H9 (cell line): ENCODE data around the gene TMEM106A. TPM values are rescaled to one million over a fixed set of nuclear protein-coding genes. Genes with fewer than 3 reads are reported as not detected.

Source experiments
- DNase-seq: peaks from one replicate; pipeline ENCODE4 v3.0.0-alpha.2; 2017
- H2AFZ ChIP-seq: one replicate; pipeline ENCODE4 v1.6.1; 2013; ENCODE audit warnings: mild to moderate bottlenecking, low read length, control low read depth, moderate library complexity
- H2AK5ac ChIP-seq: 2 replicates; pipeline ENCODE4 v1.6.1; 2013; ENCODE audit warnings: low read length, control low read depth, mixed read lengths; ENCODE audit not compliant: insufficient read length
- H2BK120ac ChIP-seq: one replicate; pipeline ENCODE4 v1.6.1; 2013; ENCODE audit warnings: low read depth, mild to moderate bottlenecking, low read length, control low read depth, inconsistent platforms; ENCODE audit not compliant: poor library complexity, severe bottlenecking
- H2BK12ac ChIP-seq: 2 replicates; pipeline ENCODE4 v1.6.1; 2013; ENCODE audit warnings: low read length, control low read depth, mixed read lengths, low read depth; ENCODE audit not compliant: insufficient read length
- H2BK15ac ChIP-seq: 2 replicates; pipeline ENCODE4 v1.6.1; 2013; ENCODE audit warnings: low read depth, low read length, control low read depth
- H2BK20ac ChIP-seq: one replicate; pipeline ENCODE4 v1.6.1; 2013; ENCODE audit warnings: low read depth, mild to moderate bottlenecking, low read length, control low read depth, inconsistent platforms; ENCODE audit not compliant: poor library complexity, severe bottlenecking
- H2BK5ac ChIP-seq: 2 replicates; pipeline ENCODE4 v1.6.1; 2013; ENCODE audit warnings: low read length, control low read depth, mixed read lengths; ENCODE audit not compliant: insufficient read length
- H3K14ac ChIP-seq: 2 replicates; pipeline ENCODE4 v1.6.1; 2013; ENCODE audit warnings: low read length, control low read depth; ENCODE audit not compliant: insufficient read depth
- H3K18ac ChIP-seq: 2 replicates; pipeline ENCODE4 v1.6.1; 2013; ENCODE audit warnings: low read depth, mild to moderate bottlenecking, mixed read lengths, low read length, control low read depth; ENCODE audit not compliant: insufficient read length
- H3K23ac ChIP-seq: 2 replicates; pipeline ENCODE4 v1.6.1; 2013; ENCODE audit warnings: low read length, control low read depth, mixed read lengths, low read depth; ENCODE audit not compliant: insufficient read length
- H3K23me2 ChIP-seq: 2 replicates; pipeline ENCODE4 v1.6.1; 2013; ENCODE audit warnings: low read depth, mild to moderate bottlenecking, mixed read lengths, low read length, control low read depth; ENCODE audit not compliant: insufficient read length, poor library complexity, severe bottlenecking
- H3K27ac ChIP-seq: 2 replicates; pipeline ENCODE4 v1.5.1; 2013; ENCODE audit warnings: low read length, control low read depth, mixed read lengths, low read depth; ENCODE audit not compliant: insufficient read length
- H3K27me3 ChIP-seq: 2 replicates; pipeline ENCODE4 v1.6.1; 2013; ENCODE audit warnings: low read length, control low read depth, inconsistent platforms; ENCODE audit not compliant: insufficient read depth
- H3K4ac ChIP-seq: 2 replicates; pipeline ENCODE4 v1.6.1; 2013; ENCODE audit warnings: low read depth, mild to moderate bottlenecking, control low read depth, inconsistent platforms, low read length, moderate library complexity
- H3K4me1 ChIP-seq: 2 replicates; pipeline ENCODE4 v1.6.1; 2013; ENCODE audit warnings: low read length, control low read depth, inconsistent platforms; ENCODE audit not compliant: insufficient read depth
- H3K4me2 ChIP-seq: 2 replicates; pipeline ENCODE4 v1.6.1; 2013; ENCODE audit warnings: low read length, control low read depth, mixed read lengths; ENCODE audit not compliant: insufficient read length, insufficient read depth
- H3K56ac ChIP-seq: 2 replicates; pipeline ENCODE4 v1.6.1; 2013; ENCODE audit warnings: low read depth, mild to moderate bottlenecking, mixed read lengths, low read length, control low read depth; ENCODE audit not compliant: insufficient read length
- H3K79me1 ChIP-seq: 2 replicates; pipeline ENCODE4 v1.6.1; 2013; ENCODE audit warnings: low read depth, mild to moderate bottlenecking, moderate library complexity, low read length, control low read depth, inconsistent platforms; ENCODE audit not compliant: insufficient read depth, poor library complexity, severe bottlenecking
- H3K79me2 ChIP-seq: 2 replicates; pipeline ENCODE4 v1.6.1; 2013; ENCODE audit warnings: low read length, control low read depth, inconsistent platforms; ENCODE audit not compliant: insufficient read depth
- H3K9ac ChIP-seq: 2 replicates; pipeline ENCODE4 v1.6.1; 2013; ENCODE audit warnings: low read length, control low read depth, mixed read lengths; ENCODE audit not compliant: insufficient read length; ENCODE audit errors: extremely low read depth
- H3K9me3 ChIP-seq: one replicate; pipeline ENCODE4 v1.6.1; 2013; ENCODE audit warnings: low read depth, low read length, inconsistent platforms; ENCODE audit not compliant: control insufficient read depth
- H3T11ph ChIP-seq: one replicate; pipeline ENCODE4 v1.6.1; 2013; ENCODE audit warnings: mild to moderate bottlenecking, low read length, control low read depth, inconsistent platforms
- H4K20me1 ChIP-seq: one replicate; pipeline ENCODE4 v1.6.1; 2013; ENCODE audit not compliant: control insufficient read depth, insufficient read length, insufficient read depth
- H4K5ac ChIP-seq: 2 replicates; pipeline ENCODE4 v1.6.1; 2013; ENCODE audit warnings: low read depth, mild to moderate bottlenecking, mixed read lengths, low read length, control low read depth; ENCODE audit not compliant: insufficient read length
- H4K8ac ChIP-seq: replicated peaks from 2 replicates; pipeline ENCODE4 v1.6.1; 2013; ENCODE audit warnings: low read length, control low read depth, mixed read lengths, low read depth; ENCODE audit not compliant: insufficient read length
- H4K91ac ChIP-seq: 2 replicates; pipeline ENCODE4 v1.6.1; 2013; ENCODE audit warnings: low read depth, mild to moderate bottlenecking, moderate library complexity, mixed read lengths, low read length, control low read depth; ENCODE audit not compliant: insufficient read length
- H3K27ac Mint-ChIP-seq, 3 experiments: 2 replicates in 2 of 3; 3 replicates in 1 of 3; pipeline ENCODE4 v1.8.0; 2020 to 2021; ENCODE audit warnings: mixed read lengths in 3 of 3, mild to moderate bottlenecking in 1 of 3, moderate library complexity in 1 of 3
- H3K27me3 Mint-ChIP-seq: 2 replicates; pipeline ENCODE4 v1.8.0; 2021; ENCODE audit warnings: low read depth, mild to moderate bottlenecking, moderate library complexity, mixed read lengths
- H3K36me3 Mint-ChIP-seq, 3 experiments: 2 replicates in 2 of 3; 3 replicates in 1 of 3; pipeline ENCODE4 v1.8.0; 2020 to 2021; ENCODE audit warnings: low read depth in 3 of 3, mixed read lengths in 3 of 3; ENCODE audit not compliant: insufficient read depth in 1 of 3
- H3K4me1 Mint-ChIP-seq, 2 experiments: 2 replicates each; pipeline ENCODE4 v1.8.0; 2020; ENCODE audit warnings: mixed read lengths in 2 of 2
- H3K4me3 Mint-ChIP-seq, 2 experiments: 2 replicates in 1 of 2; 3 replicates in 1 of 2; pipeline ENCODE4 v1.8.0; 2020 to 2021; ENCODE audit warnings: mild to moderate bottlenecking in 2 of 2, mixed read lengths in 2 of 2, moderate library complexity in 1 of 2
- H3K9me3 Mint-ChIP-seq, 2 experiments: 2 replicates in 1 of 2; 3 replicates in 1 of 2; pipeline ENCODE4 v1.8.0; 2020; ENCODE audit warnings: mild to moderate bottlenecking in 2 of 2, mixed read lengths in 2 of 2, moderate library complexity in 1 of 2
- CTCF ChIP-seq: fragments of 200-600 bp; sonication (generic); conservative IDR thresholded peaks from 3 replicates; pipeline ENCODE4 v1.8.0; 2021; ENCODE audit warnings: antibody characterized with exemption, mild to moderate bottlenecking
- WGBS: extraction: QIAGEN DNeasy Blood & Tissue Kit; methylation state at CpG from one replicate; pipeline ENCODE4 v1.1.7; 2013; ENCODE audit warnings: missing lambda C conversion rate, low lambda C conversion rate, mixed read lengths; ENCODE audit not compliant: insufficient read length; ENCODE audit errors: extremely low coverage; 5-methylcytosine and 5-hydroxymethylcytosine counted together
- total RNA-seq: library from RNA; stranded (reverse); gene quantifications from 2 replicates; pipeline ENCODE4 v1.2.1, GENCODE V29; 2021

Gene TMEM106A
- total RNA-seq, 1 experiment from 2014 or later: 3.7 TPM

- H3K9ac ChIP-seq: peak overlapping the region; percentile 84
- no peaks in the 10 kb centered on the region for H3K79me2 ChIP-seq
- H3T11ph ChIP-seq: no peak overlapping the region
- no peak overlapping the region for H2BK20ac ChIP-seq
- WGBS: no CpG with 5 or more reads among the region's 12 CpGs
- H3K23ac ChIP-seq: no peak overlapping the region
- H4K20me1 ChIP-seq: no peaks in the 10 kb centered on the region
- H3K4ac ChIP-seq: no peak overlapping the region
- no peaks in the 10 kb centered on the region for H3K9me3 ChIP-seq
- H2BK15ac ChIP-seq: no peak overlapping the region
- Mint-ChIP-seq H3K27me3 (no peaks in the 10 kb centered on the region), H3K4me1 (peaks cover 8 to 10% of the 10 kb centered on the region in 2 experiments), H3K36me3 (peaks cover 3 to 12% (median 9%) of the 10 kb centered on the region in 3 experiments; a peak in 5 of 7 replicates), H3K27ac (0 out of 7 replicates have a peak overlapping the region, but pooled peaks of 1 of the 3 experiments have one; percentile 79), H3K4me3 (no peak overlapping the region), H3K9me3 (no peaks in the 10 kb centered on the region)
- H3K79me1 ChIP-seq: peaks cover 5% of the 10 kb centered on the region
- no peak overlapping the region for H3K18ac ChIP-seq
- peak; percentile 35; the same call in 1 of the 3 replicates for TF ChIP-seq CTCF
- no peak for DNase-seq
- H2BK12ac ChIP-seq: no peak overlapping the region
- H2BK120ac ChIP-seq: no peak overlapping the region
- H3K4me1 ChIP-seq: no peaks in the 10 kb centered on the region
- H3K56ac ChIP-seq: no peak overlapping the region
- H3K27ac ChIP-seq: peak overlapping the region; percentile 31
- H4K8ac ChIP-seq: no peak overlapping the region
- no peaks in the 10 kb centered on the region for H3K27me3 ChIP-seq
- no peak overlapping the region for H4K91ac ChIP-seq
- no peak overlapping the region for H2AFZ ChIP-seq
- no peak overlapping the region for H3K14ac ChIP-seq
- no peak overlapping the region for H2AK5ac ChIP-seq
- H2BK5ac ChIP-seq: no peak overlapping the region
- H3K4me2 ChIP-seq: peak overlapping the region; percentile 94
- H4K5ac ChIP-seq: no peak overlapping the region
- peaks cover 19% of the 10 kb centered on the region for H3K23me2 ChIP-seq
Observed at GRCh38 chr17:43171586-43172487, 39.8 kb upstream of the TMEM106A start.
